ENCODE measurements around the gene ADAMTS15. TPM values are rescaled to one million over a fixed set of nuclear protein-coding genes. Genes with fewer than 3 reads are reported as not detected.

ADAMTS15 gene
- total and polyA plus RNA-seq, 2 of the 4 experiments (the other 2 are of a cell fraction) = 3.0 to 5.0 TPM

DNA sequence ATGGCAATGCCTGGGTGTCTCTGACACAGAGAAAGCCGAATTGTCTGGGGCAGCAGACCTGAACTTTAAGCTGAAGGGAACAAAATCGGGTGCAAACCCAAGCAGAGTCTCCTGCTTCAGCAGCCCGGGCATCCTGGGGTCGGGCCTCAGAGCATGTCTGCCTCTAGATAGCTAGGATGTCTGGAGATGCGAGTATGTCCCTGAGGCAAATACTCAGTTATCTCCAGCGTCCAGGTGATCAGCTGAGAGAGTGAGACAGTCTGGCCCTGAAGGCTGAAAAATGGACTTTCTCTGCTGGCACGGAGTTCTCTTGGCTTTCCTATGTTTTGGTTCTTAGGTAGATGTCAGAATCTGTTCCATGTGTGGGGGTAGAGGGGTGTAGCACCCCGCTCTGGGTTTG lies 23.3 kb upstream of the ADAMTS15 start:
- 0 out of 2 replicates have a peak overlapping the region, but pooled peaks have one; percentile 18 for H4K91ac ChIP-seq (ENCODE audit: insufficient read depth, low read depth, low read length)
- peaks cover 63% of the 10 kb centered on the region for H3K27me3 ChIP-seq (ENCODE audit: control insufficient read depth, insufficient read depth, low read length)
- H3K79me1 ChIP-seq (ENCODE audit: low read depth in 1 of 2, low read length in 2 of 2) = no peaks in the 10 kb centered on the region
- no peak overlapping the region for H3K14ac ChIP-seq (replicated peaks; ENCODE audit: low read depth, low read length)
- no peak overlapping the region for H3K27ac ChIP-seq (ENCODE audit: insufficient read depth, low read length)
- in situ Hi-C loops (cut with MboI; ENCODE audit: low sequenced_read_pairs) = loop anchor here (5.0 kb wide), 1 partner anchor 213 kb away; no protein-coding TSS in a partner anchor
- peaks cover 4% of the 10 kb centered on the region; the same call in 1 of the 2 replicates for H4K20me1 ChIP-seq (ENCODE audit: insufficient read depth, low read length)
- H3K36me3 ChIP-seq (ENCODE audit: control insufficient read depth, insufficient read depth, low read length) = no peaks in the 10 kb centered on the region; the same call in 1 of the 2 replicates
- H4K5ac ChIP-seq (ENCODE audit: low read depth, low read length) = no peak overlapping the region
- H4K8ac ChIP-seq (ENCODE audit: low read depth in 2 of 2, low read length in 2 of 2) = no peak overlapping the region
- no peak overlapping the region for H2BK120ac ChIP-seq (ENCODE audit: low read depth, low read length)
- no peak overlapping the region for H3K56ac ChIP-seq (ENCODE audit: extremely low read depth, insufficient read depth, low read length)
- DNase-seq (no peak), ATAC-seq (ENCODE audit: low read depth) (no peak)
- H2AFZ ChIP-seq (replicated peaks; ENCODE audit: low read length, poor library complexity) = peak overlapping the region; percentile 44
- no peak overlapping the region for H3K18ac ChIP-seq (ENCODE audit: low read depth, low read length)
- H2AK5ac ChIP-seq (ENCODE audit: low read depth, low read length) = no peak overlapping the region
- H3K9ac ChIP-seq (ENCODE audit: low read depth, low read length) = no peak overlapping the region
- CTCF ChIA-PET = interaction anchor here (0.6 kb wide), 1 partner anchor 1815 kb away, joined by 3 read pairs; no protein-coding TSS in a partner anchor
- no peak overlapping the region for H3K4me3 ChIP-seq (ENCODE audit: insufficient read depth, low read depth, low read length)
- intact Hi-C loops (cut with micrococcal nuclease) = loop anchor here (5.0 kb wide), 1 partner anchor 113 kb away; the partner anchor contains the start of gene ZBTB44
- H3K9me3 ChIP-seq (ENCODE audit: control insufficient read depth, insufficient read depth, low read length) = no peaks in the 10 kb centered on the region; the same call in 1 of the 2 replicates
- TF ChIP-seq RAD21 (IDR thresholded peaks at IDR 0.05; ENCODE audit: low read length) (no peak), MAZ (IDR thresholded peaks at IDR 0.05; ENCODE audit: borderline replicate concordance, low read depth, low read length) (no peak), NFE2L2 (IDR thresholded peaks at IDR 0.05; ENCODE audit: low read depth, low read length) (no peak)
- POLR2A ChIA-PET (ENCODE audit: unreplicated experiment) = interaction anchor here (0.5 to 0.8 kb wide), 2 partner anchors 35 to 485 kb away, joined by 3 read pairs; no protein-coding TSS in a partner anchor
- peaks cover 17% of the 10 kb centered on the region for H3K4me1 ChIP-seq (ENCODE audit: control insufficient read depth, insufficient read depth, low read length)
- H2BK20ac ChIP-seq (ENCODE audit: low read depth, low read length) = no peak overlapping the region
- BruUV-seq (replicated peaks) = no TSS peak
- 90% methylated on average over 5 of the region's 8 CpGs; no CpG with 5 or more reads in 1 of the 2 experiments for WGBS, 2 experiments (ENCODE audit: extremely low coverage in 2 of 2, insufficient read length in 1 of 2)
- no peak overlapping the region for H2BK5ac ChIP-seq (ENCODE audit: low read depth, low read length, poor library complexity, severe bottlenecking)
- H2BK15ac ChIP-seq (ENCODE audit: low read depth, low read length) = no peak overlapping the region
- H2AK9ac ChIP-seq (replicated peaks; ENCODE audit: low read depth, low read length, poor library complexity) = no peak overlapping the region
- dilution Hi-C loops (cut with HindIII; ENCODE audit: low sequenced_read_pairs, unreplicated experiment) = loop anchor here (25.0 kb wide), 1 partner anchor 437 kb away; no protein-coding TSS in a partner anchor
- H3K23ac ChIP-seq (ENCODE audit: low read depth, low read length) = 0 out of 2 replicates have a peak overlapping the region, but pooled peaks have one; percentile 10
- H3K9me1 ChIP-seq (ENCODE audit: insufficient read depth, low read length) = peaks cover 13% of the 10 kb centered on the region
- H3K4me2 ChIP-seq (ENCODE audit: low read depth, low read length) = no peak overlapping the region
- H3K4ac ChIP-seq (ENCODE audit: low read depth, low read length) = no peak overlapping the region; the same call in 1 of the 2 replicates

Data from IMR-90 (cell line).